GM21381 (cell line): Measurements from ENCODE around the gene CACNA1C.

Experiments used
- ATAC-seq: cut with Tn5 transposase; IDR thresholded peaks from one replicate; pipeline ENCODE4 v1.9.1; 2021; ENCODE audit warnings: mild to moderate bottlenecking, moderate library complexity; ENCODE audit not compliant: unreplicated experiment

The CACNA1C gene

GRCh38 chr12:2335109-2335508 lies 282.3 kb downstream of the CACNA1C start:
- ATAC-seq: no peak

DNA sequence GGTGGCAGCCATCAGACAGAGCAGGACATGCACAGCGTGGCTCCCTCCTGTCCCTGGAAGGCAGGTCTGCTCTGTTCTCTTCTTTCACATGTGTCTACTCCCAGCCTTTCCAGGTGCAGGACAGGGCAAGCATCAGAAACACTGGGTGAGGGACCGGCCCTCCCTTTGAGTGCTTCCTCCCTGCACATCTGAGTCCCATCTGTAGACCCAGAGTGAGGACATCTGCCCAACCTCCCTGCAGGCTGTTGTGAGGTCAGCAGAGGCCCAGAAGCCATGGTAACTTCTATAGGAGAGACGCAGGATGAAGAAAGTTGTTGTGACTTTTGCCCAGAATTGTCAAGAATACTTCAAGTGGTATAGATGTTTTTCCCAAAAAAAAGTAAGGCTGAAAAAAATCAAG lies 282.7 kb downstream of the CACNA1C start:
- no peak for ATAC-seq

GRCh38 chr12:2335916-2336315 lies 283.1 kb downstream of the CACNA1C start:
- no peak for ATAC-seq

GRCh38 chr12:2336409-2336829 lies 283.6 kb downstream of the CACNA1C start:
- peak; percentile 91 for ATAC-seq

GRCh38 chr12:2337031-2338010 lies 284.5 kb downstream of the CACNA1C start:
- ATAC-seq: no peak

GRCh38 chr12:2338381-2338780 lies 285.6 kb downstream of the CACNA1C start:
- ATAC-seq: no peak

GRCh38 chr12:2338991-2339431 lies 286.2 kb downstream of the CACNA1C start:
- no peak for ATAC-seq

GRCh38 chr12:2341051-2341751 lies 288.4 kb downstream of the CACNA1C start:
- ATAC-seq: no peak

GRCh38 chr12:2341871-2342270 lies 289.1 kb downstream of the CACNA1C start:
- no peak for ATAC-seq

- ATAC-seq: no peak
Measured at GRCh38 chr12:2343681-2344080, 290.9 kb downstream of the CACNA1C start.

DNA sequence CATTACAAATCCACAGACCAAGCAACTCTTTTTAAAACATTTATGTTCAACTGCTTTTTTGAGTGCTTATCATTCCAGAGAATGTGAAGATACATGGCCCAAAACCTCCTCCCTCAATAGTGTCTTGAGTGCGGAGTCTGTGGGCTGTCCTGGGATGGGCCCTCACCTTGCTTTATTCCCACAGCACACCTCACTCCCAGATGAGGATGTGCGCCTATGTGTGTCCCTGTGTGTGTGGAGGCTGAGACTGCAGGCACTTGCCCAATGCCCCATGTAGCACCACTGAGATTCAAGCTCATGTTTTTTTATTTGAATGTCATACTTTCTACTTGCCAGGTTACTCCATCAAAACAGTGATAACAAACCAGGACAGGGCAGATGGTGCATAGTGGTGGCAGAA lies 291.7 kb downstream of the CACNA1C start:
- no peak for ATAC-seq

- ATAC-seq: no peak
Measured at GRCh38 chr12:2344885-2345284, 292.1 kb downstream of the CACNA1C start.

GRCh38 chr12:2345902-2346301 lies 293.1 kb downstream of the CACNA1C start:
- no peak for ATAC-seq

DNA sequence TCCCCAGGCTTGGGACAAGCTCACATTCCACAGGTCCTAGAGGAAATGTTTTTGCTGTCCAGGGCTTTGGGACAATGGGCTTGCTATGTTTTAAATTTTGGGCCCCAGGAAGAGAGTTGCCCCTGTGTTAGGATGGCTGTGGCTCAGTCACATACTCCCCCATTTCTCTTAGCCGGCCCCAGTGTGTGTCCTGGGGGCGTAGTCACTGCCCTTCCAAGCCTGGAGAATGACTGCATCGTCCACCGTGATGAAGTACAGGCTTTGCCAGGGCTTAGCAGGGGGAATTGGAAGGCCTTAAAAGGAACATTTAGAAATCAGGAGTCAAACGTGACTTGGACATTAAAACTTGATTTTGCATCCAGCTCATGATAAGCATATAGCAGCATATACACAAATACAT lies 293.6 kb downstream of the CACNA1C start:
- no peak for ATAC-seq

- no peak for ATAC-seq
Measured at GRCh38 chr12:2347137-2347843, 294.5 kb downstream of the CACNA1C start.

- ATAC-seq: no peak
Measured at GRCh38 chr12:2347844-2348481, 295.2 kb downstream of the CACNA1C start.

- ATAC-seq: no peak
Measured at GRCh38 chr12:2348482-2348852, 295.7 kb downstream of the CACNA1C start.

- ATAC-seq: no peak
Measured at GRCh38 chr12:2351161-2351560, 298.4 kb downstream of the CACNA1C start.

DNA sequence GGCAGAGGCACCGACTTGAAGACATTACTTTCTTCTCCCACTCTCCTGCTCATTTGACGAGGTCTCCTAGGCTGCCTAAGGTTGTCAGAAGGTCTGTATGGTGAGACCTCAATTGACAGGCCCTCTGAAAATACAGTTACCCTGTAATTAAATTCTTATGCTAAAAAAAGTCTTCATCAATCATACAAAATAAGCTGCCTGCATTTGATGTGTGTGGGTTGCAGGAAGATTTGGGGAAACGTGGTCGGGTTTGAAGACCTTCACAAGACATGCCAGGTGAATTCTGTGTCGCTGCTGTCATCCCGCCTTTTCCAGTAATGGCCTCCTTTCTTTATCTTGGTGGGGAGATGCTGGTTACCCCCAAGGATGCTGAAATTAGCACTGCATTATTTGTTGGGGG lies 299.4 kb downstream of the CACNA1C start:
- no peak for ATAC-seq

- ATAC-seq: no peak
Measured at GRCh38 chr12:2353281-2353680, 300.5 kb downstream of the CACNA1C start.

GRCh38 chr12:2353691-2354090 lies 300.9 kb downstream of the CACNA1C start:
- no peak for ATAC-seq
